HL-60 (cell line): ENCODE results near the gene CEP135.

Experiments used
- CTCF ChIP-seq: IDR thresholded peaks from one replicate; pipeline ENCODE4 v1.5.1; 2011; ENCODE audit warnings: low read length, control low read depth, inconsistent platforms; ENCODE audit not compliant: insufficient read depth
- POLR2AphosphoS5 ChIP-seq: IDR thresholded peaks from 2 replicates; pipeline ENCODE4 v1.6.1; 2012; ENCODE audit warnings: low read depth
- REST ChIP-seq: IDR thresholded peaks from 2 replicates; pipeline ENCODE4 v1.6.1; 2012; ENCODE audit warnings: low read depth; ENCODE audit not compliant: insufficient replicate concordance
- SPI1 ChIP-seq: IDR thresholded peaks from 2 replicates; pipeline ENCODE4 v1.6.1; 2012; ENCODE audit warnings: low read depth, mild to moderate bottlenecking, borderline replicate concordance

- no peak for TF ChIP-seq SPI1
- TF ChIP-seq CTCF = no peak
- no peak for TF ChIP-seq POLR2AphosphoS5
- TF ChIP-seq REST = no peak
These were observed 42.4 kb upstream of the CEP135 start for GRCh38 chr4:55906323-55906722.
